Brain pericyte (primary cell): ENCODE results near the gene THBS3.
"Not testable (repeated sequence)": the region's sequence is repeated elsewhere in the genome, so short reads cannot be mapped to it uniquely, and the experiment has no call there.

Experiments
- DNase-seq: peaks from one replicate; pipeline ENCODE4 v3.0.0-alpha.2; 2012; ENCODE audit warnings: low read depth, low spot score

The THBS3 gene

GRCh38 chr1:155207806-155208540, at the start of gene THBS3:
THBS3 (minus strand) TSS chr1:155207897; CDS start chr1:155207876, 21 bp downstream.
- DNase-seq: no peak

GRCh38 chr1:155256058-155256852, 48.6 kb upstream of the THBS3 start:
- DNase-seq: no peak

GRCh38 chr1:155255243-155256007, 47.7 kb upstream of the THBS3 start, which contains the start of gene ENTREP3:
ENTREP3 (minus strand) TSS chr1:155255483; CDS start chr1:155254877, 606 bp downstream.
- no peak for DNase-seq

- no peak for DNase-seq
Observed at GRCh38 chr1:155254714-155255242, 47.1 kb upstream of the THBS3 start.

GRCh38 chr1:155254228-155254713, 46.6 kb upstream of the THBS3 start:
- no peak for DNase-seq

- no peak for DNase-seq
Observed at GRCh38 chr1:155253797-155254196, 46.1 kb upstream of the THBS3 start.

GRCh38 chr1:155253208-155253607, 45.5 kb upstream of the THBS3 start:
- DNase-seq: no peak

GRCh38 chr1:155251566-155251965, 43.9 kb upstream of the THBS3 start:
- DNase-seq: no peak

GRCh38 chr1:155250633-155251449, 43.1 kb upstream of the THBS3 start:
- peak; percentile 59 for DNase-seq

GRCh38 chr1:155250246-155250632, 42.5 kb upstream of the THBS3 start:
- no peak for DNase-seq

- no peak for DNase-seq
Observed at GRCh38 chr1:155247667-155248553, 40.2 kb upstream of the THBS3 start.

- not testable (repeated sequence) for DNase-seq
Observed at GRCh38 chr1:155246796-155247195, 39.1 kb upstream of the THBS3 start.

GRCh38 chr1:155245163-155245524, 37.4 kb upstream of the THBS3 start:
- DNase-seq: no peak

GRCh38 chr1:155244368-155245162, 36.9 kb upstream of the THBS3 start:
- DNase-seq: peak; percentile 98

- no peak for DNase-seq
Observed at GRCh38 chr1:155242805-155243358, 35.2 kb upstream of the THBS3 start.

- no peak for DNase-seq
Observed at GRCh38 chr1:155241841-155242264, 34.2 kb upstream of the THBS3 start.

GRCh38 chr1:155241069-155241679, 33.5 kb upstream of the THBS3 start:
- no peak for DNase-seq

GRCh38 chr1:155236451-155236850, 28.8 kb upstream of the THBS3 start:
- no peak for DNase-seq
